ENCODE results near the gene FBXW7.

FBXW7 gene

DNA sequence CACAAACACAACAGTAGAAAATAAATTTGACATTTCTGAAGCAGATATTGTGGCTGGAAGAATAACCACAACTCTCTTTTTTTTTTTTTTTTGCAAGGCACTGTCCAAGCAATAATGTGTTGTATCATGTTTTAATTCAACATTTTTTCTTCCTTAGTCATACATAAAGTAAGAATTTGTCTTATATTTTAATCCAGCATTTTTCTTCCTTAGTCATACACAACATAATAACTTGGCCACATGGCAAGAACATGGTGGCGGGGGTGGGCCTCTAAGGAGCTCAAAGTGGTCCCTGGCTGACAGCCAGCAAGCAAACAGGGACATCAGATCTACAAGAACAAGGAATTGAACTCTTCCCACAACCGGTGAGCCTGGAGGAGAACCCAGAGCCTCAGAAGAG, 20.2 kb downstream of the FBXW7 start:
- no peak for DNase-seq
- Mint-ChIP-seq H3K9me3 (no peaks in the 10 kb centered on the region), H3K36me3 (peaks cover 25% of the 10 kb centered on the region), H3K27ac (peak overlapping the region; percentile 76), H3K4me3 (no peak overlapping the region), H3K27me3 (no peaks in the 10 kb centered on the region), H3K4me1 (peaks cover 19% of the 10 kb centered on the region)
- CTCF ChIA-PET, result interaction anchor here (1.5 kb wide), 1 partner anchor 126 kb away, joined by 3 read pairs; no protein-coding TSS in a partner anchor

DNA sequence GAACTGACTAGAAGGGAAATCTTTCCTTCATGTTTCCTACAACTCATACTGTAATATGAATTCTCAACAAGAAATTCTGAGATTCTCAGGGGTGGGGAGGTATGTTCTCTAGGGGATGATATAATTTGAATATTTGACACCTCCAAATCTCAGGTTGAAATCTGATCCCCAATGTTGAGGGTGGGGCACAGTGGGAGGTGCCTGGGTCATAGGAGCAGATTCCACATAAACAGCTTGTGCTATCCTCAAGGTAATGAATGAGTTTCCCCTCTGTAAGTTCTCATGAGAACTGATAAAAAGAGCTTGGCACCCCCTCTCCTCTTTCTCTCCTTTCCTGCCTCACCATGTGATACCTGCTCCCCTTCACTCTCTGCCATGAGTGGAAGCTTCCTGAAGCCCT, 21.5 kb downstream of the FBXW7 start:
- Mint-ChIP-seq H3K4me1 (peaks cover 23% of the 10 kb centered on the region), H3K9me3 (no peaks in the 10 kb centered on the region), H3K27ac (no peak overlapping the region), H3K27me3 (no peaks in the 10 kb centered on the region), H3K4me3 (no peak overlapping the region), H3K36me3 (peaks cover 17% of the 10 kb centered on the region)
- CTCF ChIA-PET, result interaction anchor here (1.3 to 1.8 kb wide), 2 partner anchors 13 to 117 kb away, joined by 4 to 7 read pairs; no protein-coding TSS in a partner anchor
- no peak for DNase-seq

DNA sequence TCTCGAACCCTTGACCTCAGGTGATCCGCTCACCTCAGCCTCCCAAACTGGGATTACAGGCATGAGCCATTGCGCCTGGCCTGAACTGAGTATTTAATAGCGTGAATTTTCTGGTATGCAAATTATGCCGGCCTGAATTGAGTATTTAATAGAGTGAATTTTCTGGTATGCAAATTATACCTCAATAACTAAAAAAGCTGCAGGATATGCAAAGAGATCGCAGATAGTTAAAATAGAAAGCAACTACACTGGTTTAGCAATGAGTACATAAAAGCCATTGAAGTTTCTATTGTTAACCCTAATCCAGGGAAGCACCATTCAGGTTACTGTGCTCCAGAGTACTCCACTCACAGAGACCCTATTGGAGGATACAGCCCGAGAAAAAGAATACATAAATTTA, 22.8 kb downstream of the FBXW7 start:
- H3K4me3 Mint-ChIP-seq, result no peak overlapping the region
- DNase-seq, result no peak
- no peak overlapping the region for H3K27ac Mint-ChIP-seq
- H3K9me3 Mint-ChIP-seq, result no peaks in the 10 kb centered on the region
- H3K36me3 Mint-ChIP-seq, result peaks cover 17% of the 10 kb centered on the region
- H3K4me1 Mint-ChIP-seq, result peaks cover 23% of the 10 kb centered on the region
- CTCF ChIA-PET, result no interaction called here
- H3K27me3 Mint-ChIP-seq, result no peaks in the 10 kb centered on the region

DNA sequence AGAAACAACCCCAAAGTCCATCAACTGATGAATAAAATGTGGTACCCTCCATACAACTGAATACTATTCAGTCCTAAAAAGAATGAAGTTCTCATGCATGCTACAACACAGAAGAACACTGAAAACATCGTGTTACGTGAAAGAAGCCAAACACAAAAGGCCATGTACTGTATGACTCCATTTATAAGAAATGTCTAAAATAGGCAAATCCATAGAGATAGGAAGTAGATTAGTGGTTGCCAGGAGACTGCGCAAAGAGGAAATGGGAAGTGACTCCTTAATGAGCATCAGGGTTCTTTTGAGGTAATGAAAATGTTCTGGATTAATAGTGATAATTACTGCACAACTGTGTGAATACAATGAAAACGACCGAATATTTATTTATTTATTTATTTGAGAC, 23.4 kb downstream of the FBXW7 start:
- no peak for DNase-seq
- H3K4me3 Mint-ChIP-seq, result no peak overlapping the region
- H3K4me1 Mint-ChIP-seq, result peaks cover 23% of the 10 kb centered on the region
- no peaks in the 10 kb centered on the region for H3K9me3 Mint-ChIP-seq
- CTCF ChIA-PET, result no interaction called here
- no peak overlapping the region for H3K27ac Mint-ChIP-seq
- no peaks in the 10 kb centered on the region for H3K27me3 Mint-ChIP-seq
- H3K36me3 Mint-ChIP-seq, result peaks cover 18% of the 10 kb centered on the region

DNA sequence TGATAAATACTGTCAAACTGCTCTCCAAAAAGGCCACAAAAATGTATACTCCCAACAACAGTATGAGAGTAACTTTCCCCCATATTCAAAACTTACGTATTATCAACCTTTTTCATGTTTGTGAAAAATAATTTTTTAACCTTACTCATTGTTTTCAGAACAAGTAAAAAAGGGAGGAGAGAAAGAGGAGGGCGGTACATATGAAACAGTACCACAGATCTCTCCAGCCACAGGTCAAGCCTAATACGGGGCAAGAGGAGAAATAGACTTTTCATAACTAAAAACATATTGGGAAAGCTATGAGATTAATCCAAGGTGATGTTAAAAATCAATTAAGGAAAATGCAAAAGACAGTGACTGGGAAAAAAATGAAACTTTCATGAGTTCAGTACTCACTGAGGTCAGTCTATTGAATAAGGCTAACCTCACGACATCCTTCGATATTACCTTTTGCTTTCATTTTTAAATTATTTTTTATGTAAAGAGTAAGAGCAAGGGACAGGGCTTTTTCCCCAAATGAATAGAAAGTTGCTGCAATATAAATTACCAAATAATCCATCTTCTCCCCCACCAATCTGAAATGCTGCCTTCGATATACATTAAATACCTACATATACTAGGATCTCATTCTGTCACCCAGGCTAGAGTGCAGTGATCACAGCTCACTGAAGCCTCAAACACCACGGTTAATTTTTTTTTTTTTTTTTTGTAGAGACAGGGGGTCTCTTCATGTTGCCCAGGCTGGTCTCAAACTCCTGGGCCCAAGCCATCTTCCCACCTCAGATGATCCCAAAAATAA, 25.3 kb downstream of the FBXW7 start:
- Mint-ChIP-seq H3K27me3 (no peaks in the 10 kb centered on the region), H3K4me3 (no peak overlapping the region), H3K9me3 (no peaks in the 10 kb centered on the region), H3K36me3 (peaks cover 11% of the 10 kb centered on the region), H3K4me1 (peaks cover 23% of the 10 kb centered on the region), H3K27ac (no peak overlapping the region)
- DNase-seq, result no peak
- CTCF ChIA-PET, result interaction anchor here (2.1 kb wide), 1 partner anchor 9 kb away, joined by 10 read pairs; no protein-coding TSS in a partner anchor

DNA sequence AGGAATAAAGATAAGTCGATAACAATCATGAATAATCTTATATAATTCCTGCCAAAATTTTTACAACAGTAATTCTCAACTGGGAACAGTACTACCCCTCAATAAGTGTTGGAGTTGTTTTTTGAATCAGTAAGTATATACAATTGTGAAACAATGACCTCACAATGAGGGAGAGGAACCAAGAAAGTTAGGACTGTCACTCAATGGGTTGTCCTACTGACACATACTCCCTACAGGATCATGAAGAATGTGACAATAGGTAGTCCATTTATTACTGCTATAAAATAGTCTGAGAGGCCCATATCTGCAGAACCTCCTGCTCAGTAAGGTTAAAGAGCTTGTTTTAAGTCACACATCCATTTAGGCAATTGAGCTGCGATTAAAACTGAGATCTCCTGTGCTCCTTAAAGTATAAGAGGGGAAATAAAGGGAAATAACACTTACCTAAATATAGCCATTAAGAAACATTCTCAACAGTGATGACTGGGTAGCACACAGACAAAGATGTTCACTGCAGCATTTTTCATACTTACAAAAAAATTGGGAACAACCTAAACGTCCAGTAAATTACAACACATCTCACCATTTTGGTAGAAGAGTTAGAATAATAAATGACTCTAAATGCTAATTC, 26.2 kb downstream of the FBXW7 start:
- no peak for DNase-seq
- Mint-ChIP-seq H3K27me3 (no peaks in the 10 kb centered on the region), H3K9me3 (no peaks in the 10 kb centered on the region), H3K36me3 (peaks cover 11% of the 10 kb centered on the region), H3K4me3 (no peak overlapping the region), H3K27ac (no peak overlapping the region), H3K4me1 (peaks cover 22% of the 10 kb centered on the region)
- CTCF ChIA-PET, result interaction anchor here (2.1 kb wide), 1 partner anchor 8 kb away, joined by 10 read pairs; no protein-coding TSS in a partner anchor

DNA sequence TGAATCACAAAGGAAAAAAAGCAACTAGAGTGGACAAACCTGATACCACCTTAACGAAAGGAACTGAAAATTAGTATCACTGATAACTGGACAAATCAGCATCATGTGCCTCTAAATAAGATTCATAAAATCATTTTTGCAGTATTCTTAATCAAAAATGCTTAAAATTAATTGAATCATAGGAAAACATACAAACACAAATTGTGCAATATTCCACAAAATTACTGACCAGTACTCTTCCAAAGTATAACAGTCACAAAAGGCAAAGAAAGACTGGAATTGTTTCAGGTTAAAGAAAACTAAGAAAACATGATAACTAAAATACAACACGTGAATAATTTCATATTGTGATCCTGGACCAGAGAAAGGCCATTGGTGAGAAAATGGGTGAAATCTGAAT, 27.1 kb downstream of the FBXW7 start:
- Mint-ChIP-seq H3K4me1 (peaks cover 16% of the 10 kb centered on the region), H3K36me3 (peaks cover 11% of the 10 kb centered on the region), H3K27me3 (no peaks in the 10 kb centered on the region), H3K27ac (no peak overlapping the region), H3K4me3 (no peak overlapping the region), H3K9me3 (no peaks in the 10 kb centered on the region)
- CTCF ChIA-PET, result no interaction called here
- DNase-seq, result no peak

DNA sequence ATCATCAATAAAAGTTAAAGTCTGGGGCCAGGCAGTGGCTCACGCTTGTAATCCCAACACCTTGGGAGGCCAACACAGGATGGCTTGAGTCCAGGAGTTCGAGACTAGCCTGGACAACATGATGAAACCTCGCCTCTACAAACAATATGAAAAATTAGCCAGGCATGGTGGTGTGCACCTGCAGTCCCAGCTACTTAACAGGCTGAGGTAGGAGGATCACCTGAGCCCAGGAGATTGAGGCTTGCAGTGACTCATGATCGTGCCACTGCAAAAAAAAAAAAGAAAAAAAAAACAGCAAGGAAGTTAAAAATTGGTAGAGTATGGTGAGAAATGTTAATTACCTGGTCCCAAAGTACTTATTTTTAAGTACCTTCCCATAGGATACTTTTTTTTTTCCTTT, 27.5 kb downstream of the FBXW7 start:
- Mint-ChIP-seq H3K4me3 (no peak overlapping the region), H3K27me3 (no peaks in the 10 kb centered on the region), H3K36me3 (peaks cover 11% of the 10 kb centered on the region), H3K4me1 (peaks cover 16% of the 10 kb centered on the region), H3K9me3 (no peaks in the 10 kb centered on the region), H3K27ac (no peak overlapping the region)
- no peak for DNase-seq
- CTCF ChIA-PET, result no interaction called here

DNA sequence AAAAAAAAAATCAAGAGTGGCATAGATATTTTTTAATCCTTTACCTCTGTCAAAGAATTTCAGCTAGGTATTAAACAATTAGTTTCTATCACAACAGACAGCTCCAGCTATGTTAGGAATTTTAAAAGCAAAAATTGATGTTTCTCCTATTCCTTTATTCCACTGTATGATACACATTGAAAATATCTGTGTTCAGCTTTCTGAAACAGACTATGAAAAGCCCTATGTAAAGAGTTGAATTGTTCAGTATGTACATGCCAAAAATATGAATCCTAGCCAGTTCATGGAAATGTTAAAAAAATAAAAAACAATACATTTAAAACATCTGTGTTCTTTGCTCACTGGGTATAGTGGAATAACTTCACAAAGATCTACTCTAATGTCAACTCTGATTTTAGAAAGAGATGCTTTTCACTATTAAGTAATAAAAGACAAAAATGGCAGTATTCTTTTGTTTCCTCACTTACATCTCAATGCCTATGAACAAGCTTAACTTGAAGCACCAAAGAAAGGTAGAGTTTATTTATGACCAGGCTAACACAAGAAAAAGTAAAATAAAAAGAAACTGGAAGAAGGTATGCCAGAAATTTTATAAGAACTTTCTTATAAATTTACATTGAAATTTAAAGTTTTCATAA, 32.1 kb downstream of the FBXW7 start:
- Mint-ChIP-seq H3K4me3 (no peak overlapping the region), H3K4me1 (peaks cover 14% of the 10 kb centered on the region), H3K9me3 (no peaks in the 10 kb centered on the region), H3K36me3 (peaks cover 3% of the 10 kb centered on the region), H3K27ac (no peak overlapping the region), H3K27me3 (no peaks in the 10 kb centered on the region)
- DNase-seq, result no peak
- CTCF ChIA-PET, result interaction anchor here (1.2 to 8.3 kb wide), 6 partner anchors 48 to 232 kb away, joined by 3 to 168 read pairs (median 16); no protein-coding TSS in a partner anchor

DNA sequence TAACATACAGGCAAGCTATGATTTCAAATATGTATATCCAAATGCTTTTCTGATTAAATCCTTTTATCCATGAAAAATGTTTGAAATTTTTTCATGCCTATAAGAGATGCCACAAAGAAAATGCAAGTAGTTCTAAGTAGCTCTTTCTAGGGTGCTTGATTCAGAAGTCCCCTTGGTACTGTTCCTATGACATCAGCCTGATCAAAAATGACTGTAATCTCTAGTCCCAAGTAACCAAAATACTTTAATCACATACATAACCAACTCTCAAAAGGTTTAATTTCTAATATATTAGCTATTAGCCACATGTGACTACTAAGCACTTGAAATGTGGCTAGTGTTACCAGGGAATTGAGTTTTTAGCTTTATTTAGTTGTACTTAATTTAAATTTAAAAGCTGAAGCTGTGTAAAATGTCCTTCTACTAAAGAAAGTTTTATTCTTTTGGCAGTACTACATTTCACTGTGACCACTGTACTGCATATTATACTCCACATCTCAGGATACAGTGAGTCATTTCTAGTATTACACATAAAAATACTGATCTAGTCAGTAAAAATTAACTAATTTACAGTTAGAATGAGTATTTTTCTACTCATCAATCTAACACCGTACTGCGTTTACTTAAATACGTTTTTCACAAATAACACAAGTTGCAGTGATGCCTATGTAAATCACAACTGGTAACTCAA, 33.9 kb downstream of the FBXW7 start:
- Mint-ChIP-seq H3K36me3 (peaks cover 2% of the 10 kb centered on the region), H3K27me3 (no peaks in the 10 kb centered on the region), H3K4me3 (no peak overlapping the region), H3K4me1 (peaks cover 15% of the 10 kb centered on the region), H3K27ac (no peak overlapping the region), H3K9me3 (no peaks in the 10 kb centered on the region)
- CTCF ChIA-PET, result interaction anchor here (0.6 to 8.3 kb wide), 42 partner anchors 8 to 1071 kb away, joined by 3 to 168 read pairs (median 5); partner anchors contain the start of genes ARFIP1, FBXW7 and TIGD4
- DNase-seq, result no peak

DNA sequence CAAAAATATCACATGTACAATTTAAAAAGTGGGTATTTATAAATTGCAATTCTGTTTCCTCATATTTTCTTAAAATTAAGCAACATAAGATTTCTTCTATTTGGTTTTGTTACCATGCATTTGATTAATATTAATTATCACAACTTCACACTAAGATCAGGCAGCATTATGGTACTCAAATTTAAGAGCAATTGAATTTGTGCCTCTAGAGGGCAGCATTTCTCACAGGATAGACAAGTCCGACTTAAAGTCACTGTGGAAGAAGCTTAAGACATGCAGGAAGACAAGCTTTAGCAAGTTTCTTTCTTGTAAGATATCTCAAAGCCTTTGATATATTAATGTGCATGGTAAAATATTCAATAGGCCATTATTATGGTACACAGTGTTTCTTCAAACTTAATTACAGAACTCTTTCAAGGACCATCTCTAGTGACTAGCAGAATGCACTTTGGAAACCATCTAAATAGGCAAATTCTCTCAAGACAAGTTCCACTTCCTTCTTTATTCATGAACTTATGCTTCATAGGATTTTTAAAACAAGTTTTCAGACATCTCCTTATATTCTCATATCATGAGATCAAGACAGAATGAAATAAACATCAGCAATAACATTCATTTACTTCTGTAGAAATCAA, 35.0 kb downstream of the FBXW7 start:
- Mint-ChIP-seq H3K27ac (no peak overlapping the region), H3K9me3 (no peaks in the 10 kb centered on the region), H3K36me3 (peaks cover 2% of the 10 kb centered on the region), H3K27me3 (no peaks in the 10 kb centered on the region), H3K4me3 (no peak overlapping the region), H3K4me1 (peaks cover 16% of the 10 kb centered on the region)
- peak; percentile 68 for DNase-seq
- CTCF ChIA-PET, result interaction anchor here (0.6 to 8.3 kb wide), 41 partner anchors 9 to 627 kb away, joined by 3 to 168 read pairs (median 5); partner anchors contain the start of genes ARFIP1, FBXW7 and TIGD4

DNA sequence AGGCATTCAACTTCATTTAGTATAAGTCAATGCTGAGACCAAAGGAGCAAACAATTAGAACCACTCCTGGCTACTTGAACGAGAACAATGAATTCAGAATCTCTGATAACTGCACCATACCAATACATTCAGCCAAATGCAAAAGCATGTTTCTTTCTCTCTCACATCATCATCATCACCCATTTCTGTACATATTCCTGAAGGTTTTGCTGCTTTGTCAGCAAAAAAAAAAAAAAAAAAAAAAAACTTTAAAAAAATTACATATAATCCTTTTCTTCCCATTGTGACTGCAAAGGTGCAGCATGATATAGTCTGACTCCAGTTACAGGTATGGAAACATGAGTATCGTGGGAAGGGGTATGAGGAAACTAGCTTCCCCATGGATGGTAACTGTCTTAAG, 35.6 kb downstream of the FBXW7 start:
- Mint-ChIP-seq H3K27ac (no peak overlapping the region), H3K36me3 (peaks cover 5% of the 10 kb centered on the region), H3K9me3 (no peaks in the 10 kb centered on the region), H3K4me3 (no peak overlapping the region), H3K27me3 (no peaks in the 10 kb centered on the region), H3K4me1 (peaks cover 21% of the 10 kb centered on the region)
- no peak for DNase-seq
- CTCF ChIA-PET, result interaction anchor here (1.0 to 8.3 kb wide), 17 partner anchors 9 to 279 kb away, joined by 3 to 168 read pairs (median 11); partner anchors contain the start of genes ARFIP1 and TIGD4

DNA sequence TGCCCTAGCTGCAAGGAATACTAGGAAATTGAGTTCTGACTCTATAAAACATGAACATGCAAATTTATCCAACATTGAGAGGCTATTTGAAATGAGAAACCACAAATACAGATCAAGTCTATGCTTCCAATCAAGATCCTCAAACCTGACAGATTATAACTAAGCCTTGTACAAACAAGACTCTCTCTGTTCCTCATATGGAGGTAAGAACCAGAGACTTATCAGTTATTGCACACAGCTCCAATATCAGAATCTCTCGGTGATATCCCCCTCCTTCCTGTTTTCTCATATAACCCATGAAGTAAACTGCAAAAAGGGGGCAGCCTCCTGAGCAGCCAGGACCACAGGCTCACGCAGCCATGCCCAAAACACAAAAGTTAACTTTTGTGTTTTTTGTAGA, 36.5 kb downstream of the FBXW7 start:
- Mint-ChIP-seq H3K27ac (no peak overlapping the region), H3K9me3 (no peaks in the 10 kb centered on the region), H3K4me1 (peaks cover 21% of the 10 kb centered on the region), H3K27me3 (no peaks in the 10 kb centered on the region), H3K4me3 (no peak overlapping the region), H3K36me3 (peaks cover 7% of the 10 kb centered on the region)
- no peak for DNase-seq
- CTCF ChIA-PET, result interaction anchor here (1.0 to 8.3 kb wide), 7 partner anchors 13 to 236 kb away, joined by 3 to 168 read pairs (median 3); no protein-coding TSS in a partner anchor
